Caco-2 (cell line): ENCODE measurements around the gene VASH1. TPM values are rescaled to one million over a fixed set of nuclear protein-coding genes. Genes with fewer than 3 reads are reported as not detected.

Source experiments
- BruUV-seq: library from RNA; stranded (reverse); fragments of 400-500 nt; replicated peaks from 2 replicates; lab custom pipeline; 2021; lab: Mats Ljungman, UMichigan
- CTCF ChIA-PET: fragments of 300-600 bp; sonication (Branson Sonifier 250); formaldehyde crosslinking; loops from one replicate; lab custom pipeline; 2022; ENCODE audit warnings: antibody characterized with exemption; lab: Charles Lee
- POLR2A ChIA-PET: fragments of 300-600 bp; sonication (Branson Sonifier 250); formaldehyde crosslinking; loops from one replicate; lab custom pipeline; 2022; ENCODE audit warnings: antibody characterized with exemption; lab: Charles Lee
- DNase-seq, 2 experiments: peaks; one replicate each; pipeline versions ENCODE4 v3.0.0 to v3.0.0-alpha.2; 2020 to 2022
- H3K27me3 ChIP-seq: replicated peaks from 2 replicates; pipeline ENCODE4 v1.6.0; 2011; ENCODE audit warnings: low read length; ENCODE audit not compliant: control insufficient read depth, insufficient read depth
- H3K36me3 ChIP-seq: 2 replicates; pipeline ENCODE4 v1.5.1; 2011; ENCODE audit warnings: low read length; ENCODE audit not compliant: control insufficient read depth, insufficient read depth
- H3K4me1 ChIP-seq: fragments of 250-450 bp; sonication (Bioruptor Pico); 2 replicates; pipeline ENCODE4 v1.5.1; 2020; ENCODE audit warnings: mild to moderate bottlenecking
- H3K4me3 ChIP-seq: 2 replicates; pipeline ENCODE4 v1.5.1; 2011; ENCODE audit warnings: low read depth, mild to moderate bottlenecking, control low read depth, low read length
- H3K9me3 ChIP-seq: fragments of 250-450 bp; sonication (Bioruptor Pico); 2 replicates; pipeline ENCODE4 v1.5.1; 2020; ENCODE audit warnings: mild to moderate bottlenecking, moderate library complexity
- H3K27ac Mint-ChIP-seq: one replicate; pipeline ENCODE4 v1.8.0; 2022; ENCODE audit warnings: mixed read lengths; ENCODE audit not compliant: unreplicated experiment
- H3K27me3 Mint-ChIP-seq: one replicate; pipeline ENCODE4 v1.8.0; 2022; ENCODE audit warnings: mixed read lengths; ENCODE audit not compliant: insufficient read depth, unreplicated experiment
- H3K36me3 Mint-ChIP-seq: one replicate; pipeline ENCODE4 v1.8.0; 2022; ENCODE audit warnings: mild to moderate bottlenecking, mixed read lengths; ENCODE audit not compliant: insufficient read depth, unreplicated experiment
- H3K4me1 Mint-ChIP-seq: one replicate; pipeline ENCODE4 v1.8.0; 2022; ENCODE audit warnings: low read depth, mixed read lengths; ENCODE audit not compliant: unreplicated experiment
- H3K4me3 Mint-ChIP-seq: one replicate; pipeline ENCODE4 v1.8.0; 2022; ENCODE audit warnings: mild to moderate bottlenecking, moderate library complexity, mixed read lengths; ENCODE audit not compliant: unreplicated experiment
- H3K9me3 Mint-ChIP-seq: one replicate; pipeline ENCODE4 v1.8.0; 2022; ENCODE audit warnings: mixed read lengths; ENCODE audit not compliant: unreplicated experiment
- CTCF ChIP-seq, 2 experiments: fragments of 200-600 bp in 1 of 2; IDR thresholded peaks; 1 replicate in 1 of 2; 2 replicates in 1 of 2; pipeline versions ENCODE4 v1.5.1 to v1.8.0; 2011 to 2022; ENCODE audit warnings: antibody characterized with exemption in 1 of 2, control low read depth in 1 of 2, inconsistent platforms in 1 of 2, low read depth in 1 of 2, low read length in 1 of 2, mild to moderate bottlenecking in 1 of 2, moderate library complexity in 1 of 2; ENCODE audit not compliant: insufficient read depth in 1 of 2, severe bottlenecking in 1 of 2, unreplicated experiment in 1 of 2
- intact Hi-C: fragments of 100-400 bp; cut with micrococcal nuclease; formaldehyde crosslinking; loops from one replicate; pipeline ENCODE4 v1.10.0; 2022; ENCODE audit not compliant: unreplicated experiment
- total RNA-seq: library from RNA; stranded (reverse); gene quantifications from 2 replicates; pipeline ENCODE4 v1.2.3, GENCODE V29; 2022

The VASH1 gene
- total RNA-seq, 1 experiment from 2014 or later: 0.18 TPM

GRCh38 chr14:76775695-76776427 is 14.6 kb downstream of the VASH1 start:
- H3K27me3 ChIP-seq: no peaks in the 10 kb centered on the region; the same call in 1 of the 2 replicates
- H3K36me3 Mint-ChIP-seq: no peaks in the 10 kb centered on the region
- CTCF ChIA-PET: interaction anchor here (1.5 kb wide), 1 partner anchor 9 kb away, joined by 5 read pairs; no protein-coding TSS in a partner anchor
- H3K4me1 Mint-ChIP-seq: no peaks in the 10 kb centered on the region
- intact Hi-C loops: no loop called here
- H3K9me3 ChIP-seq: no peaks in the 10 kb centered on the region
- no peaks in the 10 kb centered on the region for H3K9me3 Mint-ChIP-seq
- H3K4me1 ChIP-seq: no peaks in the 10 kb centered on the region
- BruUV-seq: no TSS peak
- H3K4me3 ChIP-seq: no peak overlapping the region
- DNase-seq: no peak
- no peak for TF ChIP-seq CTCF (IDR thresholded peaks at IDR 0.05; ENCODE audit: insufficient read depth in 1 of 2, low read depth in 1 of 2, low read length in 1 of 2, severe bottlenecking in 1 of 2, unreplicated experiment in 1 of 2)
- peaks cover 3% of the 10 kb centered on the region for H3K27me3 Mint-ChIP-seq
- no peak overlapping the region for H3K4me3 Mint-ChIP-seq
- H3K27ac Mint-ChIP-seq: no peak overlapping the region
- H3K36me3 ChIP-seq: no peaks in the 10 kb centered on the region
- POLR2A ChIA-PET: no interaction called here

GRCh38 chr14:76776428-76777251 is 15.4 kb downstream of the VASH1 start:
- ChIA-PET POLR2A (interaction anchor here (0.5 kb wide), 1 partner anchor 63 kb away, joined by 3 read pairs; no protein-coding TSS in a partner anchor), CTCF (interaction anchor here (1.0 kb wide), 1 partner anchor 35 kb away, joined by 3 read pairs; no protein-coding TSS in a partner anchor)
- peak; percentile 17 to 34 for DNase-seq
- no TSS peak for BruUV-seq
- peak in 1 of 2 experiments; percentile 30 for TF ChIP-seq CTCF (IDR thresholded peaks at IDR 0.05; ENCODE audit: insufficient read depth in 1 of 2, low read depth in 1 of 2, low read length in 1 of 2, severe bottlenecking in 1 of 2, unreplicated experiment in 1 of 2)
- Histone ChIP-seq H3K4me3 (no peak overlapping the region), H3K27me3 (no peaks in the 10 kb centered on the region), H3K4me1 (no peaks in the 10 kb centered on the region), H3K9me3 (no peaks in the 10 kb centered on the region), H3K36me3 (no peaks in the 10 kb centered on the region)
- Mint-ChIP-seq H3K4me3 (no peak overlapping the region), H3K27me3 (peaks cover 3% of the 10 kb centered on the region), H3K9me3 (no peaks in the 10 kb centered on the region), H3K36me3 (no peaks in the 10 kb centered on the region), H3K4me1 (no peaks in the 10 kb centered on the region), H3K27ac (no peak overlapping the region)
- intact Hi-C loops: no loop called here

GRCh38 chr14:76777721-76778120 is 16.5 kb downstream of the VASH1 start:
- H3K4me3 Mint-ChIP-seq: no peak overlapping the region
- Histone ChIP-seq H3K4me3 (no peak overlapping the region), H3K27me3 (no peaks in the 10 kb centered on the region), H3K4me1 (no peaks in the 10 kb centered on the region), H3K36me3 (no peaks in the 10 kb centered on the region), H3K9me3 (no peaks in the 10 kb centered on the region)
- ChIA-PET CTCF (interaction anchor here (0.6 to 1.0 kb wide), 2 partner anchors 33 to 630 kb away, joined by 3 to 4 read pairs; no protein-coding TSS in a partner anchor), POLR2A (no interaction called here)
- no peak for DNase-seq
- intact Hi-C loops: no loop called here
- H3K36me3 Mint-ChIP-seq: peaks cover 4% of the 10 kb centered on the region
- no peak overlapping the region for H3K27ac Mint-ChIP-seq
- H3K9me3 Mint-ChIP-seq: no peaks in the 10 kb centered on the region
- no peaks in the 10 kb centered on the region for H3K4me1 Mint-ChIP-seq
- no peak for TF ChIP-seq CTCF (IDR thresholded peaks at IDR 0.05; ENCODE audit: insufficient read depth in 1 of 2, low read depth in 1 of 2, low read length in 1 of 2, severe bottlenecking in 1 of 2, unreplicated experiment in 1 of 2)
- H3K27me3 Mint-ChIP-seq: peaks cover 3% of the 10 kb centered on the region
- no TSS peak for BruUV-seq
